RWPE1 (cell line): ENCODE data around the gene SLFN13.

Source experiments
- CTCF ChIA-PET: fragments of 350-600 bp; sonication (Branson Sonifier 250); formaldehyde crosslinking; extraction: SDS; loops from one replicate; lab custom pipeline; 2021; lab: Yijun Ruan, JAX
- POLR2A ChIA-PET: fragments of 400-600 bp; formaldehyde crosslinking; extraction: SDS; loops from one replicate; lab custom pipeline; 2020; ENCODE audit warnings: antibody characterized with exemption; ENCODE audit not compliant: low non-redundant PET; lab: Yijun Ruan, JAX
- DNase-seq: peaks from one replicate; pipeline ENCODE4 v3.0.0; 2012; ENCODE audit warnings: low spot score
- H3K27ac ChIP-seq: fragments of 450-650 bp; 2 replicates; pipeline ENCODE4 v1.5.1; 2017
- CTCF ChIP-seq: fragments of 450-650 bp; conservative IDR thresholded peaks from 2 replicates; pipeline ENCODE4 v1.5.1; 2017; ENCODE audit warnings: low read depth, mild to moderate bottlenecking

Gene SLFN13

GRCh38 chr17:35448214-35448898 is at the start of gene SLFN13:
TSS of gene SLFN13 (minus strand) at chr17:35448766. CDS start at chr17:35445680, 3,086 bp downstream.
- no peak for TF ChIP-seq CTCF
- peak; percentile 81 for DNase-seq
- ChIA-PET CTCF (interaction anchor here (0.8 to 1.0 kb wide), 2 partner anchors 85 to 91 kb away, joined by 3 read pairs; no protein-coding TSS in a partner anchor), POLR2A (no interaction called here)
- peak within 1 kb of the TSS; percentile 47 for H3K27ac ChIP-seq

- TF ChIP-seq CTCF, result no peak
- DNase-seq, result no peak
- ChIA-PET POLR2A (no interaction called here), CTCF (no interaction called here)
- no peak overlapping the region for H3K27ac ChIP-seq
These were observed 48.1 kb upstream of the SLFN13 start for GRCh38 chr17:35496451-35497290.

DNA sequence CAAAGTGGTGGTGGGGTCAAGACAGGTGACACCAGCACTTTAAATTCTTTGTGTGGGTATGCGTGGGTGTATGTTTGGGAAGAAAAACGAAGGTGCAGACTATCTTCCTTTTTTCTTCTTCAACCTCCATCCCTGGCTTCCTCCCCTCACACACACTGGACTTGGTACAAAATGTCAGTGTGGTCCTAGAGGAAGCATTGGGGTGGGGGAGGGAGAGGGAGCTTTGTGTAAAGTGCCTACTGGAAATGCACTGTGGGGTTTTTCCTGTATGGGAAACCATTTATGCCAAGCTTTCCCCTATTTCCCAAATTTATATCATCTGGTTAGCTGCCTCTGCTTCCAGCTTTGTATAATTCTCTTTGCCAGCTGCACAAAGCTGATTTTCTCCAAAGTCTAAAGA is 44.5 kb upstream of the SLFN13 start:
- ChIA-PET CTCF (no interaction called here), POLR2A (no interaction called here)
- TF ChIP-seq CTCF, result no peak
- no peak for DNase-seq
- H3K27ac ChIP-seq, result no peak overlapping the region

DNA sequence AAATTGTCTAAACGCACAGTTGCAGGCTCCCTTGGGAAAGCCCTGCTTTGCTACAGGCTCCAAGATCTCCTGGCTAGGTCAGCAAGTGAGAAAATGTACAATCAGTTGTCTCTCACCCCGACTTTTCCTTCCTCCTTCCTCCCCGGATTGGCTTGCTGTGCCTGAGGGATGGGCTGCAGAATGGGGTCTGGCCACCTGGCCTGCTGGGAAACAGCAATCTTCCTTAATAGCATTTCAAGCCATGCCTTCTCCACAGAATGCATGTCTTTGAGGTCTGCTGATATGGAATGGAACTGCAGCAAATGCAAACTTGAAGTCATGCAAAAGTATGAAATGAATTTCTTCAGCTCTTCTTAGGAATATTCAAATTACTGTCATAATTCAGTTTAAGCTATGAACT is 42.9 kb upstream of the SLFN13 start:
- POLR2A ChIA-PET, result no interaction called here
- no peak for DNase-seq
- CTCF ChIA-PET, result no interaction called here
- no peak overlapping the region for H3K27ac ChIP-seq
- no peak for TF ChIP-seq CTCF

DNA sequence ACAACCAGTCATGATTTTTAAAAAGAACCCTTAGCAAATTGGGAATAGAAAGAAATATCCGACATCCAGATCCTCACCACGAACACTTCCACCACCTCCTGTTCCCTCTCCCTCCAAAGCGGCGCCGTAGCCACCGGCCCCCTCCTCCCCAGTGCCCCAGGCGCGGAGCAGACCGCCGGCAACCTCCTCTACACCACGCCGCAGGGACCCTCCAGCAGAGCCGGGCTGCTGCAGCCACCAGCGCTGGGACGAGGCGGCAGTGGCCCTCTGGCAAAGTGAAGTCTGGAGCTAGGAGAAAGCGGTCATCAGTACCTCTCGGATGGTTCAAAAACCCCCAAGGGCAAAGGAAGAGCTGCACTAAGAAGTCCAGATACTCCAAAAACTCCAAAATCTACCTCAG is 41.4 kb upstream of the SLFN13 start:
- no peak overlapping the region for H3K27ac ChIP-seq
- no peak for DNase-seq
- TF ChIP-seq CTCF, result no peak
- ChIA-PET CTCF (interaction anchor here (0.8 kb wide), 1 partner anchor 11 kb away, joined by 3 read pairs; no protein-coding TSS in a partner anchor), POLR2A (no interaction called here)

- POLR2A ChIA-PET, result no interaction called here
- H3K27ac ChIP-seq, result no peak overlapping the region
- CTCF ChIA-PET, result no interaction called here
- DNase-seq, result no peak
- no peak for TF ChIP-seq CTCF
These were observed 40.4 kb upstream of the SLFN13 start for GRCh38 chr17:35488991-35489390.
